HepG2 (cell line): ENCODE results near the gene AXIN2.

Source experiments
- BCLAF1 ChIP-seq: fragments of 450-650 bp; IDR thresholded peaks from 2 replicates; pipeline ENCODE4 v1.6.1; 2017; ENCODE audit warnings: mild to moderate bottlenecking
- CTCF ChIP-seq: sonication (generic); formaldehyde crosslinking; IDR thresholded peaks from 2 replicates; pipeline ENCODE4 v1.5.0; 2020; ENCODE audit warnings: mild to moderate bottlenecking, missing genetic modification reagents, moderate library complexity
- EZH2 ChIP-seq: conservative IDR thresholded peaks from 2 replicates; pipeline ENCODE4 v1.6.1; 2012; ENCODE audit warnings: mild to moderate bottlenecking, low read depth, low read length, moderate library complexity
- HDAC2 ChIP-seq: sonication (generic); formaldehyde crosslinking; IDR thresholded peaks from 2 replicates; pipeline ENCODE4 v1.4.0; 2020; ENCODE audit warnings: missing genetic modification reagents
- HDAC6 ChIP-seq: fragments of 200-600 bp; sonication (generic); IDR thresholded peaks from 2 replicates; pipeline ENCODE4 v1.7.0; 2017; ENCODE audit warnings: mild to moderate bottlenecking, antibody characterized with exemption, low read length, low read depth
- HIC2 ChIP-seq: sonication (generic); formaldehyde crosslinking; IDR thresholded peaks from 2 replicates; pipeline ENCODE4 v1.9.0; 2022; ENCODE audit warnings: low read depth, missing genetic modification reagents
- HMG20A ChIP-seq: IDR thresholded peaks from 2 replicates; pipeline ENCODE4 v1.6.1; 2016; ENCODE audit warnings: borderline replicate concordance
- KDM4B ChIP-seq: sonication (generic); formaldehyde crosslinking; IDR thresholded peaks from 2 replicates; pipeline ENCODE4 v1.4.0; 2020; ENCODE audit warnings: missing genetic modification reagents
- NR2C2 ChIP-seq: sonication (generic); formaldehyde crosslinking; IDR thresholded peaks from 2 replicates; pipeline ENCODE4 v1.4.0; 2020; ENCODE audit warnings: missing genetic modification reagents, mild to moderate bottlenecking, moderate library complexity, borderline replicate concordance
- POLR2A ChIP-seq, 2 experiments: IDR thresholded peaks; 2 replicates each; pipeline ENCODE4 v1.6.1; 2011; ENCODE audit warnings: low read depth in 2 of 2, low read length in 2 of 2, mild to moderate bottlenecking in 1 of 2, moderate library complexity in 1 of 2; ENCODE audit not compliant: insufficient read depth in 1 of 2
- TFE3 ChIP-seq: IDR thresholded peaks from 2 replicates; pipeline ENCODE4 v1.6.1; 2016
- ZNF121 ChIP-seq: sonication (generic); formaldehyde crosslinking; IDR thresholded peaks from 2 replicates; pipeline ENCODE4 v1.5.0; 2020; ENCODE audit warnings: mild to moderate bottlenecking, missing genetic modification reagents

GRCh38 chr17:65553009-65553645 is 8.3 kb downstream of the AXIN2 start:
- TF ChIP-seq HMG20A (CRISPR knock-in tag), result no peak
- TF ChIP-seq BCLAF1, result no peak
- no peak for TF ChIP-seq HIC2 (CRISPR knock-in tag)
- TF ChIP-seq HDAC2 (CRISPR knock-in tag), result no peak
- TF ChIP-seq CTCF (CRISPR knock-in tag), result no peak
- TF ChIP-seq ZNF121 (CRISPR knock-in tag), result no peak
- TF ChIP-seq POLR2A (IDR thresholded peaks at IDR 0.05; ENCODE audit: insufficient read depth in 1 of 2, low read depth in 2 of 2, low read length in 2 of 2), result no peak
- no peak for TF ChIP-seq HDAC6
- TF ChIP-seq NR2C2 (CRISPR knock-in tag), result no peak
- TF ChIP-seq TFE3 (CRISPR knock-in tag), result no peak
- TF ChIP-seq KDM4B (CRISPR knock-in tag), result no peak
- TF ChIP-seq EZH2, result no peak
